Right lobe of liver (tissue), 4 donors: ENCODE measurements around the gene NEGR1.

Source experiments
- POLR2A ChIP-seq: fragments of 450-650 bp; IDR thresholded peaks from one replicate; pipeline ENCODE4 v1.6.1; 2017; ENCODE audit warnings: antibody characterized with exemption, mild to moderate bottlenecking
- TF ChIP-seq, protein P1 (sequence below), 4 donors: fragments of 200-600 bp in 3 of 4; fragments of 450-650 bp in 1 of 4; IDR thresholded peaks; one replicate each; pipeline versions ENCODE4 v1.5.1 to v1.8.0; 2016 to 2022; ENCODE audit warnings: antibody characterized with exemption in 4 of 4, mild to moderate bottlenecking in 2 of 4
- donor health status: DM: no; HTN: no; CAD: no.
- donor health status: DM: no; HTN: no; CAD: no.
- donor health status: DM: no; HTN: yes; CAD: no.

DNA sequence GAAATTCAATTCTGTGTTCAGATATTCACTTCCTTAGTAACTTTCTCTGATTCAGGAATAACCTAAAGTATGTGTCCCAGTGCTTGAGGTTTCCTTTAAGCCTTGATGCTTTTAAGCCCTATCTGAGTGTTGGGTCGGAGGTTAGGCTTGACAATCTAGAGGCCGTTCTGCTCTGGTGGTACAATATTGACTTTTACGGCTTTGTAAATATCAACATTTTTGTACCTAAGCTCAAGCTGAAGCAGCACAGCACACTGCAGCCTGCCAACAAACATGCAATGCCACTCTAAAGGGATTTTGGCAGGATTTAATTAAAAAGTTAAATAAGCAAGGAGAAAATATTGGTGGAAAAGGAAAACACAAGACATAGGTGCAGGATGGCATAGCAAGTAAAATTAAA is 279.2 kb downstream of the NEGR1 start:
- TF ChIP-seq, protein P1, sequence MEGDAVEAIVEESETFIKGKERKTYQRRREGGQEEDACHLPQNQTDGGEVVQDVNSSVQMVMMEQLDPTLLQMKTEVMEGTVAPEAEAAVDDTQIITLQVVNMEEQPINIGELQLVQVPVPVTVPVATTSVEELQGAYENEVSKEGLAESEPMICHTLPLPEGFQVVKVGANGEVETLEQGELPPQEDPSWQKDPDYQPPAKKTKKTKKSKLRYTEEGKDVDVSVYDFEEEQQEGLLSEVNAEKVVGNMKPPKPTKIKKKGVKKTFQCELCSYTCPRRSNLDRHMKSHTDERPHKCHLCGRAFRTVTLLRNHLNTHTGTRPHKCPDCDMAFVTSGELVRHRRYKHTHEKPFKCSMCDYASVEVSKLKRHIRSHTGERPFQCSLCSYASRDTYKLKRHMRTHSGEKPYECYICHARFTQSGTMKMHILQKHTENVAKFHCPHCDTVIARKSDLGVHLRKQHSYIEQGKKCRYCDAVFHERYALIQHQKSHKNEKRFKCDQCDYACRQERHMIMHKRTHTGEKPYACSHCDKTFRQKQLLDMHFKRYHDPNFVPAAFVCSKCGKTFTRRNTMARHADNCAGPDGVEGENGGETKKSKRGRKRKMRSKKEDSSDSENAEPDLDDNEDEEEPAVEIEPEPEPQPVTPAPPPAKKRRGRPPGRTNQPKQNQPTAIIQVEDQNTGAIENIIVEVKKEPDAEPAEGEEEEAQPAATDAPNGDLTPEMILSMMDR (IDR thresholded peaks at IDR 0.05), result no peak
- no peak for TF ChIP-seq POLR2A
